Sigmoid colon (tissue), 7 donors: Measurements from ENCODE around the gene BMP10. TPM values are rescaled to one million over a fixed set of nuclear protein-coding genes. Genes with fewer than 3 reads are reported as not detected.

ENCODE experiments used
- DNase-seq: peaks from one replicate; pipeline ENCODE4 v3.0.0-alpha.2; 2019
- H3K27ac ChIP-seq, 4 donors: fragments of 200-600 bp; sonication (generic); one replicate each; pipeline ENCODE4 v1.5.1; 2016 to 2019; ENCODE audit warnings: mild to moderate bottlenecking in 1 of 4
- H3K27me3 ChIP-seq, 3 donors: fragments of 200-600 bp; sonication (generic); one replicate each; pipeline ENCODE4 v1.5.1; 2019; ENCODE audit warnings: mild to moderate bottlenecking in 1 of 3
- H3K36me3 ChIP-seq, 4 donors: fragments of 200-600 bp; sonication (generic); one replicate each; pipeline ENCODE4 v1.5.1; 2016 to 2019
- H3K4me1 ChIP-seq, 4 donors: fragments of 200-600 bp; sonication (generic); one replicate each; pipeline ENCODE4 v1.5.1; 2017 to 2019
- H3K4me3 ChIP-seq, 4 donors: fragments of 200-600 bp; sonication (generic); one replicate each; pipeline ENCODE4 v1.5.1; 2017 to 2019; ENCODE audit warnings: mild to moderate bottlenecking in 2 of 4, moderate library complexity in 1 of 4
- H3K9me3 ChIP-seq, 4 donors: fragments of 200-600 bp in 3 of 4; sonication (generic) in 3 of 4; one replicate each; pipeline versions ENCODE4 v1.5.1 to v1.6.1; 2013 to 2019
- CTCF ChIP-seq, 4 experiments: fragments of 450-650 bp in 3 of 4; fragments of 200-600 bp in 1 of 4; IDR thresholded peaks; one replicate each; pipeline ENCODE4 v1.5.1; 2016 to 2019; ENCODE audit warnings: antibody characterized with exemption in 4 of 4, mild to moderate bottlenecking in 3 of 4, moderate library complexity in 2 of 4
- EP300 ChIP-seq, 4 donors: sonication (generic); formaldehyde crosslinking; IDR thresholded peaks; one replicate each; pipeline ENCODE4 v1.6.1; 2017; ENCODE audit warnings: antibody characterized with exemption in 4 of 4
- POLR2A ChIP-seq, 2 donors: fragments of 450-650 bp; IDR thresholded peaks; one replicate each; pipeline ENCODE4 v1.6.1; 2016; ENCODE audit warnings: antibody characterized with exemption in 2 of 2, mild to moderate bottlenecking in 2 of 2, moderate library complexity in 2 of 2
- POLR2AphosphoS5 ChIP-seq, 4 donors: sonication (generic); formaldehyde crosslinking; IDR thresholded peaks; one replicate each; pipeline ENCODE4 v1.6.1; 2017; ENCODE audit warnings: antibody characterized with exemption in 4 of 4
- WGBS, 2 donors: extraction: QIAGEN DNeasy Blood & Tissue Kit; methylation state at CpG; one replicate each; pipeline ENCODE4 v1.1.7; 2013; 5-methylcytosine and 5-hydroxymethylcytosine counted together
- intact Hi-C: fragments of 100-400 bp; cut with DNase I; formaldehyde crosslinking; loops from one replicate; pipeline ENCODE4 v1.15.1; 2023
- polyA plus RNA-seq, 3 donors: library from polyadenylated mRNA; stranded (reverse); fragments of 200-250 nt; gene quantifications; one replicate each; pipeline ENCODE4 v1.2.3, GENCODE V29; 2013
- total RNA-seq, 4 donors: library from RNA; depleted of rRNA; stranded (reverse); fragments of >200 nt; gene quantifications; one replicate each; pipeline ENCODE4 v1.1.0, GENCODE V29; 2016
- donor health status: healthy with polysubstance abuse.
- donor health status: Bipolar disorder and iron deficiency.
- donor health status: healthy.

The BMP10 gene
- total and polyA plus RNA-seq, 7 donors: not detected

DNA sequence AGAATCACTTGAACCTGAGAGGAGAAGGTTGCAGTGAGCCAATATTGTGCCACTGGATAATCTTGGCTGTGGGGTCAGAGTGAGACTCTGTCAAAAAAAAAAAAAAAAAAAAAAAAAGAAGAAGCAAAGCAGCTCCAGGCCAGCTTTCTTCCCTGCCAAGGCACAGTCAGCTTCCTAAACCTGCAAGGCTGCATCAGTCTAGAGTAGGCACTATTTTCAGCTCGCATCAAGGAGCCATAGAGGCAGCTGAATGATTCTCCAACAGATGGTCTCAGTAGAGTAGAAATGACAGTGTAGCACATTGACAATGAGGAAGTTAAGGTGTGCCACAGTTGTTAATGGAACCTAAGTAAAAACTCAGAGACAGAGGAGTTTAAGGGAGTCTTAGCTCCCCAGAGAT is 35.6 kb downstream of the BMP10 start:
- H3K36me3 ChIP-seq: no peaks in the 10 kb centered on the region
- H3K4me1 ChIP-seq: peaks cover 0 to 20% (median 19%) of the 10 kb centered on the region in 4 donors
- no peaks in the 10 kb centered on the region for H3K9me3 ChIP-seq
- TF ChIP-seq EP300 (IDR thresholded peaks at IDR 0.05): no peak
- TF ChIP-seq CTCF (IDR thresholded peaks at IDR 0.05): no peak
- no peak for TF ChIP-seq POLR2AphosphoS5 (IDR thresholded peaks at IDR 0.05)
- TF ChIP-seq POLR2A (IDR thresholded peaks at IDR 0.05): no peak
- no peaks in the 10 kb centered on the region for H3K27me3 ChIP-seq
- 61 to 84% methylated on average over 1 of the region's 1 CpG for WGBS, 2 donors
- H3K4me3 ChIP-seq: no peak overlapping the region
- intact Hi-C loops: loop anchor here (5.0 kb wide), 1 partner anchor 83 kb away; no protein-coding TSS in a partner anchor
- no peak for DNase-seq
- H3K27ac ChIP-seq: no peak overlapping the region

GRCh38 chr2:68834737-68835376 is 36.3 kb downstream of the BMP10 start:
- TF ChIP-seq POLR2AphosphoS5 (IDR thresholded peaks at IDR 0.05) (no peak), CTCF (IDR thresholded peaks at IDR 0.05) (no peak), EP300 (IDR thresholded peaks at IDR 0.05) (no peak), POLR2A (IDR thresholded peaks at IDR 0.05) (no peak)

GRCh38 chr2:68833162-68833561 is 38.0 kb downstream of the BMP10 start:
- no peak for DNase-seq
- intact Hi-C loops: loop anchor here (5.0 kb wide), 1 partner anchor 366 kb away; the partner anchor contains the start of genes APLF and FBXO48
- Histone ChIP-seq H3K36me3 (no peaks in the 10 kb centered on the region), H3K4me3 (no peak overlapping the region), H3K4me1 (peaks cover 0 to 37% (median 37%) of the 10 kb centered on the region in 4 donors), H3K27ac (peak overlapping the region in 3 of 4 donors; percentile 56 to 83 (median 79)), H3K9me3 (no peaks in the 10 kb centered on the region), H3K27me3 (no peaks in the 10 kb centered on the region)
- WGBS, 2 donors: 93% methylated on average over 2 of the region's 2 CpGs
- TF ChIP-seq CTCF (IDR thresholded peaks at IDR 0.05) (no peak), POLR2A (IDR thresholded peaks at IDR 0.05) (no peak), EP300 (IDR thresholded peaks at IDR 0.05) (no peak), POLR2AphosphoS5 (IDR thresholded peaks at IDR 0.05) (no peak)

More at GRCh38 chr2:68834737-68835376, 36.3 kb downstream of the BMP10 start:
- Histone ChIP-seq H3K36me3 (no peaks in the 10 kb centered on the region), H3K4me3 (no peak overlapping the region), H3K27ac (peak overlapping the region in 1 of 4 donors; percentile 43), H3K27me3 (no peaks in the 10 kb centered on the region), H3K4me1 (peaks cover 0 to 22% (median 20%) of the 10 kb centered on the region in 4 donors), H3K9me3 (no peaks in the 10 kb centered on the region)
- WGBS, 2 donors: 75 to 86% methylated on average over 6 of the region's 6 CpGs
- DNase-seq: no peak
- intact Hi-C loops: loop anchor here (5.0 kb wide), 2 partner anchors 83 to 368 kb away; partner anchors contain the start of genes APLF and FBXO48

DNA sequence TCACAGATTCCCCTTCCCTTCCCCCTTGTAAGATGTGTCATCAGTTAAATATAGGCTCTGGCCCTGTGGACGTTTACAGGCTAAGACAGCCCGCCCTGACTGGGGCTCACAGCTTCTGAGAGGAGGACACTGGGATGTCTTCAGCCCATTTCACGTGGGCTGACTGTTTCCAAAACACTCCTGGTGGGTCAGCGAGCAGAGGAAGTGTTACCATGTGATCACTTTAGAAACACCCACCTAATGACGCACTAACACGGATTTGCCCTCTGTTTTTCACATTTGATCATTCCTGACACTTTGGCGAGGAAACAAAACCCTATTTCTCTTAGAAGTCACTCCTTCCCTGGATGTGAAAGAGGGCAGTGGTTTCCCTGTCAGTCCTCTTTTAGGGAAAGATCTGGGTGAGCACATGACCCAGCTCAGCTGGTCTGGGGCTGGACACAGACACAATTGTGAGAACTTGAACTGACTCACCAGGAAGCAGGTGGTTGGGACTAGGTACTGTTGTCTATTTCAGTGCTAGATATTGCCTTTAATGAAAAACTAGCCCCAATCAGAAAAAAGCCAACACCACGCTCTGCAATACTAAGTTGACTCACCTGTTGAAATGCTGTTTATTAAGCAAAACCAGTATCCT is 38.8 kb downstream of the BMP10 start:
- peak; percentile 81 for DNase-seq
- no peaks in the 10 kb centered on the region for H3K27me3 ChIP-seq
- no peaks in the 10 kb centered on the region for H3K36me3 ChIP-seq
- intact Hi-C loops: loop anchor here (5.0 kb wide), 1 partner anchor 365 kb away; the partner anchor contains the start of genes APLF and FBXO48
- TF ChIP-seq POLR2AphosphoS5 (IDR thresholded peaks at IDR 0.05) (peak in 3 of 4 donors; percentile 20 to 65 (median 30)), CTCF (IDR thresholded peaks at IDR 0.05) (no peak), POLR2A (IDR thresholded peaks at IDR 0.05) (no peak)
- WGBS, 2 donors: 46 to 70% methylated on average over 8 of the region's 8 CpGs
- H3K27ac ChIP-seq: peak overlapping the region; percentile 56 to 83 (median 78)
- no peaks in the 10 kb centered on the region for H3K9me3 ChIP-seq
- peaks cover 0 to 37% (median 37%) of the 10 kb centered on the region in 4 donors for H3K4me1 ChIP-seq
- H3K4me3 ChIP-seq: no peak overlapping the region
